Measurements from ENCODE around the gene WT1.

The WT1 gene

GRCh38 chr11:32405592-32405991 lies 29.7 kb downstream of the WT1 start:
- TF ChIP-seq CTCF (conservative IDR thresholded peaks at IDR 0.05), result no peak
- no peak overlapping the region for H3K27ac ChIP-seq

- H3K27ac ChIP-seq, result no peak overlapping the region
- TF ChIP-seq CTCF (conservative IDR thresholded peaks at IDR 0.05), result no peak
Measured at GRCh38 chr11:32402836-32403235, 32.5 kb downstream of the WT1 start.

DNA sequence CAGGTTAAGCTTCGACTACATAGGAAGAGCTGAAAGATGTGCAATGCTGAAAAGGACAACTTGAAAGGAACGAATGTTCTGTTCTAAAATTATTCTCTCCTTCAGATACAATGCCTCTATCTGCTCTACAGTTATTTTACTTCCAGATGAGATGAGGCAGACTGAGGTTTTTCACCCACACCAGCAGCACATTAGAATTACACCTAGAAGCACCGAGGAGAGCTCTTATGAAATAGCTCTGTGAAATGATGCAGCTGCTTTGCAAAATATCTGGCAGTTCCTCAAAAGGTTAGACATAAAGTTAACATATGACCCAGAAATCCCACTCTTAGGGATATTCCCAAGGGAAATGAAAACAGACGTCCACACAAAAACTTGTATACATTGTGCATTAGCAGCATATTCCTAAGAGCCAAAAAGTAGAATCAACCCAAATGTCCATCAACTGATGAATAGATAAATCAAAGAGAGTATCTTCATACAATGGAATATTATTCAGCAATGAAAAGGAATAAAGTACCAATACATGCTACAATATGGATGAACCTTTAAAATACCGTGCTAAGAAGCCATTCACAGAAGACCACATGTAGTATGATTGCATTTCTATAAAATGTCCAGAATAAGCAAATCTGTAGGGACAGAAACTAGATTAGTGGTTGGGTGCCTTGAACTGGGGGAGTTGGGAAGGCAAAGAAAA lies 34.5 kb downstream of the WT1 start:
- no peak overlapping the region for H3K27ac ChIP-seq

GRCh38 chr11:32400196-32400595 lies 35.1 kb downstream of the WT1 start:
- no peak overlapping the region for H3K27ac ChIP-seq
- TF ChIP-seq CTCF (conservative IDR thresholded peaks at IDR 0.05), result no peak

More for the DNA sequence above, 34.5 kb downstream of the WT1 start:
- no peak for TF ChIP-seq CTCF (conservative IDR thresholded peaks at IDR 0.05)

DNA sequence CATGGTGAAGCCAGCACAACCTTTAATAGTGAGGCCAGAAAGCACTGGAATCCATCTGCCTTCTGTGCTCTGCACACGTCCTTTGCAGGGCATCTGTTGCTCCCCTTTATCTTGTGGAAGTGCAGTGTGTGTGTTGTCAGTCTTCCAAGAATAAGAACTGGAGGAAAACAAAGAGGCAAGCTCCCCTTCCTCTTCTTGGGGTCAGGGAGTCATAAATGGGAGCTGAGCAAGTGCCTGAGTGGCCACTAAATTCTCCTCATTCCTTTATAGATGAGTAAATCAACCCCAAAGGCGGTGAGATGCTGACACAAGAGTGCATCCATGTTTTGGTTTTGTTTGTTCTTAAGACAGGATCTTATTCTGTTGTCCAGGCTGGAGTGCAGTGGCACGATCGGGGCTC lies 38.3 kb downstream of the WT1 start:
- H3K27ac ChIP-seq, result no peak overlapping the region
- TF ChIP-seq CTCF (conservative IDR thresholded peaks at IDR 0.05), result no peak

DNA sequence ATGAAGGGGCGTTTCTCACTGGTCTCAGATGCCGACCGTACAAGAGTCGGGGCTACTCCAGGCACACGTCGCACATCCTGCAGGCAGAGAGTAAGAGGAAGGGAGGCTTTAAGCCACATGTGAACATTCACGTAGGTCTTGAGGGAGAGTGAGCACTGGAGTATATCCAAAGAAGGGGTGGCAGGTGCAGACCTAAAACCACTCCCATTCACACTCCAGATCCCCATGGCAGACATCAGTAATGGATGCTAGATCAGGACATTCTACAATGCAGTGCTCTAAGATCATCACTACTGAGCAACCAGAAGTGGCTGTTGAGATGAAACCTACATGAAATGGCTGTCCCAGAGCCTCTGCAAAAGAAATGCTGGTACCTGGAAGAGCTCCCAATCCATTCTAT lies 39.0 kb downstream of the WT1 start:
- no peak for TF ChIP-seq CTCF (conservative IDR thresholded peaks at IDR 0.05)
- H3K27ac ChIP-seq, result no peak overlapping the region

DNA sequence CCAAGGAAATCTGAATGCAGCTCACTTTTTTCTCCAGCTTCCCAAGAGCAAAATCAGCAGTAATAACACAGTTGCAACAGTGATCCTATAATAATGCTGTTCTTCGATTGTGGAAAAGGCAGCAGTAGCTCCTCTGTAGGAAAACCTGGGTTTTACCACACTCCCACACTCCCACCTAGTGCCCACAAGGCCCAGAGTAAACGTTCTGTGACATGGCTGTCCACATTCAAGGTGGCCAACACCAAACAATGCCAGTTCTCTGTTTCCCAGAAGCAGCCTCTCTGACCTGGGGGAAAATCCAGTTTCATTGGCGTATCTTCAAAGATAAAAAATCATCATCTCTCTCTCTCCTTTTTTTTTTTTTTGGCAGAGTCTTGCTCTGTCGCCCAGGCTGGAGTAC lies 40.2 kb downstream of the WT1 start:
- no peak overlapping the region for H3K27ac ChIP-seq
- no peak for TF ChIP-seq CTCF (conservative IDR thresholded peaks at IDR 0.05)
